Stimulated activated CD8-positive, alpha-beta memory T cell treated with anti-CD3 and anti-CD28 coated beads, Interleukin-2, amount 100 ng/mL, for 48 hours (primary cell): ENCODE results near the gene CCDC146.
"Not testable (repeated sequence)": the region's sequence is repeated elsewhere in the genome, so short reads cannot be mapped to it uniquely, and the experiment has no call there.

Source experiments
- DNase-seq, 2 donors: peaks; one replicate each; pipeline ENCODE4 v3.0.0-alpha.2; 2020; ENCODE audit warnings: low read depth in 2 of 2

The CCDC146 gene

DNA sequence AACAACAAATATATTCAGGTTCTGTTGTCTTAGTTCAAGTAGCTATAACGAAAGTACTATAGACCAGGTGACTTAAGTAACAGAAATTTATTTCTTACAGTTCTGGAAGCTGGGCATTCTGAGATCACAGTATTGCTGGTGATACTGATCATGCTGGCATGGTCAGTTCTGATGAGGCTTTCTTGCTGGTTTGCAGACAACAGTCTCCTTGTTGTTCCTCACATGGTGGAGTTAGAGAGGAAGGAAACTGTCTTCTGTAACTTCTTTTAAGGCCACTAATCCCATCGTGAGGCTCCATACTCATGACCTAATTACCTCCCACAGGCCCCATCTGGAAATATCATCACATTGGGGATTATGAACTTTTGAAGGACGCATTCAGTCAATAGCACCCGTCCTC is 17.9 kb downstream of the CCDC146 start:
- not testable (repeated sequence) for DNase-seq

DNA sequence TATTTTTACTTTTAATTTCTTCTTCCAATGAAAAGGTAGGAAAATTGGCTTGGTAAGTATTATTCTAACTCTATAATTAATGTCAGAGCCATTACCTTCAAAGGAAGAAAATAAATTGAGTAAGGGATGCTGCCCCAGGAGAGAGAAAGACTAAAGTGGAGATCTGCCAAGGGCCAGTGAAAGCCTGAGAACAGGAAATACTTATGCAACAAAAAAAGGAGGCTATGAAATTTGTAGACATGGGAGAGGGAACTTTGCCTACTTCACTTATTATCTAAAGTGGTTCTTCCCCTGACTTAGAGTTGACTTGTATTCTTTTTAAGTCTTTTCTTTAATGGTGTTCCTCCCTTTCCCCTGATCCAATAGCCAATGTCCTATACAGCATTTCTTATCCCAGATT is 29.8 kb downstream of the CCDC146 start:
- DNase-seq, result not testable (repeated sequence)

DNA sequence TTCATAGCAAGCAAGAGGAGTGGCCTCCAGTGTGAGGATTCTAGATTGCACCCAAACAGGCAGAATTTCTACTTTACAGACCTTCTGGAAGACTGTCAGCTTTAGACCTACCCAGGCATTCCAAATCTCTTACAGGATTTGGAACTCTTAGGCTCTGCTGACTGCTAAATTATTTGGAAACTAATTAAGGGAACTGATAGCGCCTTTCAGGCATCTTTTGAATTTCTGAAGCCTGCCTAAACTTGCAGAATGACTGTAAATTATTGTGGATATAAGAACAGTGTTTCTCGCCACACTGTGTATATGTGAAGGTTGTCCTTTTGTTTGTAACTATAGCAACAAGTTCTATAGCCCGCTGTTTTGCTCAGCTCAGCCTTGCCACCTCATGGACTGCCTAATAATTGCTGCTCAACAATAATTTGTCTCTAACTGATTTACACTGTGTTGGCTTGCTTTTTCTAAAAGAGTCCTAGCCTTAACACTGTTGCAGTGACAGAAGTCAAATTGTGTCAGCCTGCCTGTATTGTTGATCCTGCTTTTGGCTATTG is 32.6 kb downstream of the CCDC146 start:
- not testable (repeated sequence) for DNase-seq

DNA sequence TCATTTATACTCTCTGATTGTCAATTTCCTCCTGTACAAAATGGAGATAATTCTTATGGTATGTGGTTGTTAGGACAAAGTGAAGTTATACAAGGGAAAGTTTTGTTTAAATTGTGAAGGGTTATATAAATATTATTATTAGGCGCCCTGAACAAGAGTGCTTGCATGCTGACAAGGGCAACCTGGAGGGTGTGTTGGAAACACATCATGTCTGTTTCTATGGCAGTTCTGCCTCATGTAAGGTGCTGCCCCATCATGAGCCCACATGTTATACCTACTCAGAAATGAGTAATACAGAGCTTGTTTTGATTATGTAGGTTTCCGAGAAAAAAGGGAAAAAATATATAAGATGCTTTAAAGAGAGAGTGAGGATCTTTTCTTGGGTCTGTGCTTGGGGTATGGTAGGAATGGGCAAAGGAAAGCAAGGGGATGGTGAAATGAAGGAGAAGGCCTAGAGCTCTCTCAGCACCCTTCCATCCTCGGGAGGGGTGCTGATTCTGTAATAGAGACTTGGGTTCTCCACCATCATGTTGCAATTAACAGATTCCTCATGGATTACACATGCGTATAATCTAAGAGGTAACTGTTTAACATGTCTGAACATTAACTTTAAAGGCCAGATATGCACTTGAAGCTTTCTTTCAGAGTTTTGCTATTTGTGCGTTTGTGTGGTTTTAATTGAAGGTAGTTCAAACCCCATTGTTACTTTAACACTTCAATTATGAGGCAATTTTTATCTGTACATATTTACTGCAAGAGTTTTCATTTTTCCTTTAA is 33.4 kb downstream of the CCDC146 start:
- DNase-seq, result not testable (repeated sequence)

DNA sequence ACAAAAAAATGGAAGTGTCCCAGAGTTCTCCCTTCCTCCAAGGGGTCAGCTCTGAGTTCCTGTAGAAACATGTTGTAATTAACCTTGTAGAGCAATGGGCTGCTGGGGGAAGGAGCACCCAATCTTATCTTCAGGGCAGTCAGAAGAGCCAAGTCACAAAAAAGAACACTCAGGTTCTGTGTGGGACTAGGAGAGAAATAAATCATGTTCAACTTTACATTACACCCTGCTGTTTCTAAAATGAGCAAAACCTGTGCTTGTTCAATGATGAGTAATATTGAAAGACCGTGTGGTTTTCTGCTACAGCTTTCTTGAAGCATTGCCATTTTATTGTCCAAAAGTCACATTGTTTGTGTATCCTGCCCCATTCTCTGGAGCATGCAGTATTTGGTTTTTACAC is 34.6 kb downstream of the CCDC146 start:
- not testable (repeated sequence) for DNase-seq

DNA sequence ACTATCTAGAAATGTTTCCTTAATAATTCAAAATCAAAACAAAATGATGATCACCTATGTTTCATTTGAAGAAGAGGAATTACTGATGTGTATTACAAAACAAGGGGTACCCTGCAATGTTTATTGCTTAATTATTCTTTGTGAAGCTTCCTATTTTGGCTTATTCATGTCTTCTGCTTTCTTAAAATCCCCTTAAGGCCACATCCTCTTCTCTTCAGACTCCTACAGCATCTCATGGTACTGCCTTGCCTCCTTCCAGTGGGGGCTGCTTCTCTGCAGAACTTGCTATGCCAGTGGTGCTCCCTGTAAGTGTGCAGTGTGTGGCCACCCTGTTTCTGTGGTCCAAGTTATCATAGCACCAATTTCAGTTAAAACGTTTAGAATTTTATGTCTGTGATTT is 35.0 kb downstream of the CCDC146 start:
- DNase-seq, result no peak

DNA sequence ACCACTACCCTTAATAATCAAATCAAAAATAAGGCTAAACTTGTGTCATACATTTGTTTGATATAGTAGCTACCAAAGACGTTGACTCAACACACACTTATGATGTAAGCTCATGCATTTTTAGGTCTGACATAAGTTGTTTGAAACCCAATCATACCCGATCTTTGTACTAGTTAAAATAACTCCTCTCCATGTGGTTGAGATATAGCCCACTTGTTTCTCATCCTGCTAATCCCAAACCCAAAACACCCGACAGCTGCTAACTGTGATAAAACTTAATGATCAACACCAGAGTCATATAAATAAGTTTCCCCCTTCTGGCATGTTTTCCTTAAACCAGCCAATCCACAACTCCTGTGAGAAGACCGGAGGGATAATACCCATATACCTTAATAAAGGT is 48.7 kb downstream of the CCDC146 start:
- not testable (repeated sequence) for DNase-seq

DNA sequence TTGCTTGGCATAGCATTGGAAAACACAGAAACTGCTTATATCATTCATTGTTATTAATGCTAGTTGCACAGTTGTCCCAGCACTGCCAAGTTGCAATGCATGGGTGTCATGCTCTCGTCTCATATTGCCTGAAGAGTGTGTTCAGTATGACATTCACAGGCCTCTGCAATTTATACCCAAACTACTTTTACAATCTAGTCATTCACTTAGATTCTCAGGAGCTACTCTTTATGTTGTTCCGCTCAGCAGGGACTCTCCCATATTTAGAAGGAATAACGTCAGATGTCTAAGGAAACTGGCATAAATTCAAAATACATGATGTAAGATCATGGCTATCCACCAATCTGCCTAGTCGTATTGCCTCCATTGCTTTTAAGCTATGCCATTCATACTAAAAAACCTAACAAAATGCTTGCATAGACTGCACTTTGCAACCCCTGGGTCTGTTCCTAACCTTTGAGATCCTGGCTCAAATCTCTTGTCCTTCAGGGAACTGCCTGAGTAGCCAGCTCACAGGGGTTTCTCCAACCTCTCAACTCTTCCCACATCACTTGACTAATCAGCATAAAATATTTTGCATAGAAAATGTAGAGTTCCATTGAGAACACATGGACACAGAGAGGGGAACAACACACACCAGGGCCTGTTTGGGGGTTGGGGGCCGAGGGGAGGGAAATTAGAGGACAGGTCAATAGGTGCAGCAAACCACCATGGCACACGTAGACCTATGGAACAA is 50.2 kb downstream of the CCDC146 start:
- DNase-seq, result not testable (repeated sequence)

DNA sequence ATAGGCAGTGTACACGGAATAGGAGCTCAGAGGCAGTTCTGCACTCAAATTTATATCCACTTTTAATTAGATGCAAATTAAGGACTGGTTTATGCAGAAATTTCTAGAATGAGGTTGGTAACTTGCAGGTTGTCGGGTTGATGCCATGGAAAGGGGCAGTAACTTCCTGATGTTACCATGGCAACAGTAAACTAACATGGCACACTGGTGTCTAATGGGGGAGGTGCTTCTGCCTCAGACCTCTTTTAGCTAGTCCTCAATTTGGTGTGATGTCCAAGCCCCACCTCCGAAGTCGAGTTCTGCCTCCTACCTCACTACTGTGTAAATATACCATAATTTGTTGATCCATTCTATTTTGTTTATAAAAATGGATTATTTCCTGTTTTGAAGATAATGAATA is 52.0 kb downstream of the CCDC146 start:
- not testable (repeated sequence) for DNase-seq

DNA sequence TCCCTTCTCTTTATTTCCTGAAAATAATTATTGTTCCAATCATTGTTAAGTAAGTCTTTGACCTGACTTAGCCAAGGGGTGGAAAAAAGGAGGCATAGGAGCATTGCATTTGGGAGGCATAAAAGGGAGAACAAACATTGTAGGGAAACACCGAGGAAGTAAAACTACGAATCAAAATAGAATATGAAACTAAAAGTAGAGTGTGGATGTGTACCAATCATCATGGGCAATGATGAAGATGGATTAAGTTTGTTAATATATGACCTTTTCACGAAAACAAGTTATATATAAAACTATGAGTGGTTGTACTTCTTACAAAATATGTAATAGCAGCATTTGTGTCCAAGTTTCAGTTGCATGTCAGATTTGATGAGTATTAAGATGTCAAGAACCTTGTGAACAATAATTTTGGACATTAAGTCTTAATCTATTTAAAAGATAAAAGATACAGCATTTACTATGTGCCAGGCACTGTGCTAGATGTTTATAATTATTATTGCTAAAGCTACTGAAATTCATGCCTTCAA is 52.9 kb downstream of the CCDC146 start:
- DNase-seq, result not testable (repeated sequence)

DNA sequence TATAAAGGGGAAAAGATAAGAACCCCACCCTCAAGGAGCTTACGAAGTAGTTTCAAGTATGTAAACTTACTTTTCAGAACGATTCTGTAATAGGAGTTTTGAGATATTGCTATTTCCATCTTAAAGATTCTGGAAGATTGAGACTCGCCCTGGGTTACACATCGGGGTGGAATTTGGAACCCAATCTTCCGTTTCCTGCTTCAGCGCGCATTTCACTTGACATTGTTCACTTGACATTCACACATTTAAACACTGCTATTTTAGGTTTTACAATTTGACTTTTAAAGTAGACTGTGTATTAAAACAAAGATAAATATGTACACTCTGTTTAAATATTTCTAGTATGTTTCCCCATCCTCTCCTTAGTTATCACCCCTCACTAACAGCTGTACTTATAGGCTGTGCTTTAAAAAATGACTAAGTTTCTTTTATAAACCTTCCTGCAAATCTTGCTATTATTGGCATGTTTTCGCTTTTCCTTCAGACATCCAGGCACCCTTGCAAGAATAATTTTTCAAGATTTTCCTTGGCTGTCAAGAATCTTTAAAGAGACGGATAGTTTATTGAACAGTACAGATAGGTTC is 55.0 kb downstream of the CCDC146 start:
- not testable (repeated sequence) for DNase-seq

DNA sequence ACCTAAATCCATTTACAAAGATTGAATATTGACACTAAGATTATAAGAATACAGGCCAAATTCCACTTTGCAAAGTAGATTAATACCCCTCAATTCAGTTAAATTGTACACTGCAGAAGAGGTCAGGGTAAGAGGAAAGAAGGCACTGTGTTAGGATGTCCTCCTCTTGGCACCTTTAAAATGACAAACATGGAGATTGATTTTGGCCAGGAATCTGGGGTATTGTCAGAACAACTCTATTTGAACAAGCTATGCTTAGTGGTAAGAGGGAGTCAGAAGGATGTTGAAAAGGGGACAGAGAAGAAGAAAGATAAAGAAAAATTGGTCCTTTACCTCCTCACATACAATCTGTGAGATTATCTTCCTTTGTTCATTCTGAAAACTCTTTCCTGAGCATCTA is 55.6 kb downstream of the CCDC146 start:
- not testable (repeated sequence) for DNase-seq

DNA sequence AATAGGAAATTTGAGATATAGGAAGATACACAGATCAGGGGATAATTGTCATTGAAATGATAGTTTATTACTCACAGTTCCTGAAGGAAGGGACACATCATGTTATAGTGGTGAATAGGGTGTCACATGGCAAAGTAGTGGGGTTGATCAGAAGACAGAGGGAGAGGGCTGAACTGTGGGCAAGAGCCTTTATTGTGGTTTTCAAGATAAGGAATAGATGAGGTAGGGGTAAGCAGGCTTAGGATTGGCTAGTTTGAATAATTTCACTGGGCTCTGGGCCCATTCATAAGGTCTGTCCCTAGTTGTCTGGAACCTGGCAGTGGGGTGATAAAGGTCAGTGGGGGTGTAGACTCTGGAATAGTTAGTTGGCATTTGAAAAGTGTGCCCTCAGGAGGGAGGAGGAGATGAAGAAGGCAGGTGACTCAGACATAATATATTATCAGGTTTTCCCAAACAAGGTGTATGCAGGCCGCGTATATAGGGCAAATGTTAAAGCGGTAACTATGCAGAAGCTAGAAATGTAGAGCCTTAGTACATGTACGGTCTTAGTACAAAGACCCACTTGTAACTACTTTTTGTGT is 58.7 kb downstream of the CCDC146 start:
- DNase-seq, result no peak

DNA sequence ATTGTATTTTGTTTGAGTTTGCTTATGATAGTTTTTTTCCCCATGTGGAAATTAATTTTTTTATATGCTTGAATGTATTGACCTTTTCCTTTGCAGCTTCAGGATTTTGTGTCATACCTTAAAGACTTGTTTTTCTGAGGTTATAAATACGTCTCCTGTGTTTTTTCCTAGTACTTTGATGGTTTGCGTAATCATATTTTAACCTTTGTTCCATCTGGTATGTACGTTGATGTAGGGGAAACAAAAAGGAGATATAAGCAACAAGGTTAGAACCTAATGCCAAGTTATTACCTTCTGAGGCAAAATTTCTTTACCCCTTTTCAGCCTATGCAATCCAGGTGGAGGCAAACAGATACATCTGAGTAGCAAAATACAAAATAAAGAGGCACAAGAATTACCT is 59.3 kb downstream of the CCDC146 start:
- no peak for DNase-seq

DNA sequence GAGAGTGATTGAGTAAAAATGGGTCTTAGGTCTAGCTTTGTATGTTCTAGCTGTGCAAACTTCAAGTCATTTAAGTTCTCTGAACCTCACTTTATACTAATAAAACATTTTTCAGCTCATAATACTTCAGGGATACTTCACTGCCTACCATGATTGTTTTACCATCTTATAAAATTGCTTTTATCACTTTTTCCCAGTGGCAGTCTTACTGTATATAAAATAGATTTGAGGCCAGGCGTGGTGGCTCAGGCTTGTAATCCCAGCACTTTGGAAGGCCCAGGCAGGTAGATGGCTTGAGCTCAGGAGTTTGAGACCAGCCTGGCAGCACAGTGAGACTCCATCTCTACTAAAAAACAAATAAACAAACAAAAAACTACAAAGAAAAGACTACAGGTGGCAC is 59.8 kb downstream of the CCDC146 start:
- no peak for DNase-seq

DNA sequence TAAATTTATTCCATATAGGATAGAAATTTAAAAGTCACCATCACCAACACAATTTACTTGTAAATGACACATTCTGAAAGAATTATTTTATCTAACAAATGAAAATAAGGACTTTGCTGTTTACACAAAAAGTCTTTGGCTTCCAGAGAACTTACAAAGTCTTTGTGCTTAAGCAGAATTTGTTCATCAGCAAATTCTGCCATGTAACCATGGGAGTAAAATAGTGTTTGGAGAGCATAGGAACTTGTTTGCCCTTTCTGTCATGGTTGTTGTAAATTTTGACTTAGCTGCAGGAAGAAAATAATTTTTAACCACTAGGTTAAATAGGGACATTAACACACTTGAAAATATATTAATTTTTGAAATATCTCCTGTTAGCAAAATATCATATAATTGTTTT is 62.0 kb downstream of the CCDC146 start:
- no peak for DNase-seq

DNA sequence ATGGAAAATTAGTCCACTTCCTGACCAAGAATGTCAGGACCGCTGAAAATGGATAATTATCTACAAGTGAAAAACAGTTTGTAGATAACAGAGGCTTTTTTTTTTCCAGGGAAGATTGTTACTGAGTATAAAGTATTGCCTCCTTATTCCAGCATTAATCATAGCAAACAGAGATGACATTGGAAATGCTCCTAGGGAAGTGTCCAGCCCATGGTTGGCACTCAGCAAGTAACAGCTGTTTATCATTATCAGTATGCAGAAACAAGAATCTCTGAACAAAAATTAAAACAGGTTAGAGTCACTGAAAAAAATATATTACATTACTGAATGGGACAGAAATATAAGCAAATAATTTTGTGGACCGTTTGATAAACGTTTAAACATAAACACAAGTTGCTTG is 62.6 kb downstream of the CCDC146 start:
- DNase-seq, result no peak

DNA sequence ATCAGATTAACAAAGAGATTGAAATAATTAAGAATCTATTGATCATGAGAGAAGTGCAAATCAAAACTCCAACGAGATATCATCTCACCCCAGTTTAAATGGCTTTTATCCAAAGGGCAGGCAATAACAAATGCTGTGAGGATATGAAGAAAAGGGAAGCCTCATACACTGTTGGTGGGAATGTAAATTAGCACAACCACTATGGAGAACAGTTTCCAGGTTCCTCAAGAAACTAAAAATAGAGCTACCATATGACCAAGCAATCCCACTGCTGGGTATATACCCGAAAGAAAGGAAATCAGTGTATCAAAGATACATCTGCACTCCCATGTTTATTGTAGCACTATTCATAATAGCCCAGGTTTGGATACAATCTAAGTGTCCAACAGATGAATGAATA is 63.5 kb downstream of the CCDC146 start:
- DNase-seq, result no peak

DNA sequence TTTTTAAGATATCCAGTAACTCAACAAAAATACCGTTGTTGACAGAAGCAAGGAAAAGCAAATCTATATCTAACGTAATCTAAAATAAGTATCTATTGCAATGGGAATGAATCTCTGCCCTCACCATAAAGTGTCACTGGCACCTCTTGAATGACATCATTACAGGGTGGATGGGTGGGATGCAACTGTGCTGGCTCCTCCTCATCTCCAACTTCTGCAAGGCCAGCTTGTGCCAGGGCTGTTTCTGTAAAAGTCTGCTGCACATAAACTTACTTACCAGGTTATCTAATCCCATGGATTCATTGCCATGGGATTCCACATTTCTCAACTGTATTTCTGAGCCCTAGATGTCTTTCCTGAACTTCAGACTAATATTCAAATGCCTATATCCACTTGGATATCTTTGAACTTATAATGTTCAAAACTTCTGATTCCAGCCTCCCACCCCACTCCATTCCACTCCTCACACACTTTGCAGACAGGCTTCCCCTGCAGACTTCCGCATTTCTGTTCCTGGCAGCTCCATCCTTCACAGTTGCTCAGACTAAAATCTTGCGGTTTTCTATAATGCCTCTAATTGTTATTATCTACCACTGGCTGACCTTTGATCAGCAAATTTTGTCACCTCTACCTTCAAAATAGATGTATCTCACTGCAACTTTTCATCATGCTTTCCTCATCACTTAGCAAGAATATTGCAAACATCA is 66.5 kb downstream of the CCDC146 start:
- DNase-seq, result no peak

DNA sequence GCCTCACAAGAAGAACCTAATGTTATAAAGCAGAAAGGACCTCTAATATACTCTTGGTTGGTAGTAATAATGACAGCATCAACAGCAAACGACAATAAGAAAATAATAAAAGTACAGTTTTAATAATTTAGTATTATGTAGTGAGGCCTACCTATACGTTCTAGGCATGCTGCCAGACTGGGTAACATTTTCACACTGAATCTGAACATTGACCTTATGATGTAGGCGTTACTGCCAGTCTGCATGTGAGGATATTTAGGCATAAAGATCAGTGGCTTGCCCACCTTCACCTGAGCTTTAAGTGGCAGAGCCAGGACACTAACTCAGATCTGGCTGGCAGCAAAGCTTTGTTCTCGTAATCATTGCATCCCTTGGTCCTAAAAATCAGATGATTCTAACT is 74.7 kb downstream of the CCDC146 start:
- no peak for DNase-seq
